GM12878 (cell line): ENCODE measurements around the gene THBD. TPM values are rescaled to one million over a fixed set of nuclear protein-coding genes. Genes with fewer than 3 reads are reported as not detected.

ENCODE experiments used
- BCL11A ChIP-seq: IDR thresholded peaks from 2 replicates; pipeline ENCODE4 v1.6.1; 2011; ENCODE audit warnings: low read depth, low read length
- BMI1 ChIP-seq: fragments of 450-650 bp; IDR thresholded peaks from 2 replicates; pipeline ENCODE4 v1.6.1; 2016; ENCODE audit warnings: mild to moderate bottlenecking, moderate library complexity, borderline replicate concordance
- BRCA1 ChIP-seq: IDR thresholded peaks from 2 replicates; pipeline ENCODE4 v1.6.1; 2011; ENCODE audit warnings: low read depth, low read length, improper control_type of control experiment
- CREM ChIP-seq: IDR thresholded peaks from 2 replicates; pipeline ENCODE4 v1.6.1; 2014; ENCODE audit warnings: antibody characterized with exemption, low read depth
- E2F4 ChIP-seq: IDR thresholded peaks from 2 replicates; pipeline ENCODE4 v1.6.1; 2012; ENCODE audit warnings: low read depth, low read length, improper control_type of control experiment
- E4F1 ChIP-seq: fragments of 450-650 bp; IDR thresholded peaks from 2 replicates; pipeline ENCODE4 v1.6.1; 2018; ENCODE audit warnings: borderline replicate concordance, mild to moderate bottlenecking; ENCODE audit not compliant: partially characterized antibody
- ELK1 ChIP-seq: IDR thresholded peaks from 2 replicates; pipeline ENCODE4 v1.6.1; 2012; ENCODE audit warnings: low read depth, low read length, improper control_type of control experiment
- GABPA ChIP-seq: IDR thresholded peaks from 2 replicates; pipeline ENCODE4 v1.6.1; 2014; ENCODE audit warnings: antibody characterized with exemption, low read depth, mild to moderate bottlenecking, inconsistent platforms
- KDM1A ChIP-seq: fragments of 200-600 bp; sonication (generic); IDR thresholded peaks from 2 replicates; pipeline ENCODE4 v1.6.1; 2016; ENCODE audit warnings: borderline replicate concordance
- MEF2B ChIP-seq: fragments of 450-650 bp; IDR thresholded peaks from 2 replicates; pipeline ENCODE4 v1.6.1; 2018; ENCODE audit warnings: mild to moderate bottlenecking, moderate library complexity; ENCODE audit not compliant: partially characterized antibody, poor library complexity, severe bottlenecking
- NFIC ChIP-seq: IDR thresholded peaks from 2 replicates; pipeline ENCODE4 v1.6.1; 2012; ENCODE audit warnings: low read depth, mild to moderate bottlenecking, inconsistent platforms, low read length, moderate library complexity
- NR2C2 ChIP-seq: IDR thresholded peaks from 2 replicates; pipeline ENCODE4 v1.6.1; 2011; ENCODE audit warnings: borderline replicate concordance, low read depth; ENCODE audit not compliant: control insufficient read depth, insufficient read length
- PAX8 ChIP-seq: fragments of 450-650 bp; IDR thresholded peaks from 2 replicates; pipeline ENCODE4 v1.6.1; 2017; ENCODE audit warnings: mild to moderate bottlenecking, moderate library complexity
- POU2F2 ChIP-seq: IDR thresholded peaks from 3 replicates; pipeline ENCODE4 v1.6.1; 2011; ENCODE audit warnings: low read depth, mild to moderate bottlenecking, low read length, borderline replicate concordance
- PRDM15 ChIP-seq: fragments of 450-650 bp; formaldehyde crosslinking; IDR thresholded peaks from 2 replicates; pipeline ENCODE4 v1.4.0; 2020; ENCODE audit warnings: mild to moderate bottlenecking, moderate library complexity
- RAD21 ChIP-seq: IDR thresholded peaks from 2 replicates; pipeline ENCODE4 v1.6.1; 2011; ENCODE audit warnings: mild to moderate bottlenecking, low read depth, low read length, moderate library complexity; ENCODE audit not compliant: insufficient read depth
- RELA ChIP-seq: fragments of 450-650 bp; IDR thresholded peaks from 2 replicates; pipeline ENCODE4 v1.8.0; 2014; ENCODE audit warnings: borderline replicate concordance; ENCODE audit not compliant: partially characterized antibody
- SMAD1 ChIP-seq: fragments of 450-650 bp; IDR thresholded peaks from 2 replicates; pipeline ENCODE4 v1.6.1; 2018; ENCODE audit warnings: mild to moderate bottlenecking, low read depth; ENCODE audit not compliant: partially characterized antibody
- STAT1 ChIP-seq: fragments of 450-650 bp; conservative IDR thresholded peaks from 2 replicates; pipeline ENCODE4 v1.6.1; 2014; ENCODE audit warnings: antibody characterized with exemption, mild to moderate bottlenecking
- TBL1XR1 ChIP-seq: IDR thresholded peaks from 2 replicates; pipeline ENCODE4 v1.6.1; 2012; ENCODE audit warnings: low read depth, low read length, improper control_type of control experiment
- YBX1 ChIP-seq: fragments of 450-650 bp; IDR thresholded peaks from 2 replicates; pipeline ENCODE4 v1.6.1; 2016; ENCODE audit warnings: antibody characterized with exemption
- ZBTB33 ChIP-seq: fragments of 450-650 bp; IDR thresholded peaks from 2 replicates; pipeline ENCODE4 v1.6.1; 2017; ENCODE audit warnings: mild to moderate bottlenecking
- polyA plus RNA-seq, 11 experiments: library from polyadenylated mRNA; depleted of rRNA in 4 of 11; unstranded in 6 of 11; stranded (reverse) in 5 of 11; fragments of >200 nt; fragmentation: Nextera tagmentation in 4 of 11; fragmentation: Illumina TruSeq in 1 of 11; extraction: Ambion mirVana in 4 of 11; extraction: Trizol in 1 of 11; gene quantifications; 1 replicate in 1 of 11; 2 replicates in 10 of 11; pipeline versions ENCODE4 v1.2.1 to v1.2.3, GENCODE V29; 2011 to 2016; ENCODE audit warnings: inconsistent platforms in 2 of 11, missing spikeins in 2 of 11, low read depth in 1 of 11
- total RNA-seq, 4 experiments: library from RNA; depleted of rRNA in 3 of 4; stranded (reverse); fragments of >200 nt in 3 of 4; fragmentation: Illumina TruSeq in 1 of 4; extraction: Trizol in 1 of 4; gene quantifications; 2 replicates each; pipeline versions ENCODE4 v1.2.1 to v1.2.3, GENCODE V29; 2013 to 2021

Gene THBD
- total and polyA plus RNA-seq, 10 of the 15 experiments (the other 5 are each of a cell fraction or from before 2014, with no cell fraction given): not detected

GRCh38 chr20:23018432-23018831, 31.0 kb downstream of the THBD start (continued):
- TF ChIP-seq E4F1: no peak
- no peak for TF ChIP-seq YBX1
- TF ChIP-seq KDM1A: no peak
- TF ChIP-seq STAT1: no peak
- no peak for TF ChIP-seq PRDM15 (CRISPR knock-in tag)
- TF ChIP-seq E2F4: no peak
- TF ChIP-seq RAD21: no peak
- TF ChIP-seq POU2F2: no peak
- TF ChIP-seq MEF2B: no peak
- no peak for TF ChIP-seq SMAD1
- no peak for TF ChIP-seq PAX8
- peak; percentile 77 for TF ChIP-seq NFIC
- TF ChIP-seq BCL11A: no peak; the same call in 1 of the 2 replicates
- no peak for TF ChIP-seq ELK1
- TF ChIP-seq ZBTB33: no peak
- TF ChIP-seq NR2C2: no peak
- no peak for TF ChIP-seq TBL1XR1
- no peak for TF ChIP-seq BRCA1
- TF ChIP-seq CREM: peak; percentile 37; the same call in 1 of the 2 replicates
- no peak for TF ChIP-seq RELA
- TF ChIP-seq GABPA: peak; percentile 14; the same call in 1 of the 2 replicates
- TF ChIP-seq BMI1: no peak
